Breast epithelium (tissue), 4 donors: Measurements from ENCODE around the gene MESD. TPM values are rescaled to one million over a fixed set of nuclear protein-coding genes. Genes with fewer than 3 reads are reported as not detected.

ENCODE experiments used
- DNase-seq, 2 donors: peaks; one replicate each; pipeline ENCODE4 v3.0.0-alpha.2; 2019; ENCODE audit warnings: low spot score in 2 of 2
- H3K27ac ChIP-seq, 2 donors: fragments of 200-600 bp; sonication (generic) in 1 of 2; one replicate each; pipeline ENCODE4 v1.5.1; 2016 to 2019; ENCODE audit warnings: mild to moderate bottlenecking in 1 of 2
- H3K27me3 ChIP-seq, 2 donors: fragments of 200-600 bp; sonication (generic) in 1 of 2; one replicate each; pipeline versions ENCODE4 v1.5.1 to v1.6.0; 2017 to 2019; ENCODE audit warnings: control low read depth in 1 of 2, mild to moderate bottlenecking in 1 of 2
- H3K36me3 ChIP-seq: fragments of 200-600 bp; one replicate; pipeline ENCODE4 v1.5.1; 2019
- H3K4me1 ChIP-seq, 2 donors: fragments of 200-600 bp; sonication (generic); one replicate each; pipeline ENCODE4 v1.5.1; 2016 to 2019; ENCODE audit warnings: control low read depth in 1 of 2
- H3K4me3 ChIP-seq, 3 donors: fragments of 200-600 bp; sonication (generic); 1 replicate in 2 of 3; 2 replicates in 1 of 3; pipeline ENCODE4 v1.5.1; 2016 to 2019; ENCODE audit warnings: mild to moderate bottlenecking in 3 of 3, moderate library complexity in 2 of 3
- H3K9me3 ChIP-seq, 2 donors: fragments of 200-600 bp; sonication (generic) in 1 of 2; one replicate each; pipeline ENCODE4 v1.5.1; 2016 to 2019; ENCODE audit warnings: control low read depth in 1 of 2
- POLR2A ChIP-seq: fragments of 450-650 bp; IDR thresholded peaks from one replicate; pipeline ENCODE4 v1.6.1; 2016; ENCODE audit warnings: antibody characterized with exemption, mild to moderate bottlenecking, moderate library complexity
- POLR2AphosphoS5 ChIP-seq, 3 donors: sonication (generic); formaldehyde crosslinking; IDR thresholded peaks; one replicate each; pipeline ENCODE4 v1.6.1; 2017; ENCODE audit warnings: antibody characterized with exemption in 3 of 3
- intact Hi-C: fragments of 100-400 bp; cut with DNase I; formaldehyde crosslinking; loops from one replicate; pipeline ENCODE4 v1.15.1; 2023; ENCODE audit warnings: low total_unique reads
- total RNA-seq, 3 donors: library from RNA; depleted of rRNA; stranded (reverse); fragments of >200 nt; gene quantifications; one replicate each; pipeline ENCODE4 v1.1.0, GENCODE V29; 2016
- TF ChIP-seq, protein P1 (sequence below), 3 donors: fragments of 450-650 bp; IDR thresholded peaks; one replicate each; pipeline ENCODE4 v1.5.1; 2016 to 2017; ENCODE audit warnings: antibody characterized with exemption in 3 of 3, mild to moderate bottlenecking in 3 of 3, moderate library complexity in 3 of 3

Gene MESD
- total RNA-seq, 3 donors from 2014 or later: 17.1 to 32.9 (median 27.2) TPM

DNA sequence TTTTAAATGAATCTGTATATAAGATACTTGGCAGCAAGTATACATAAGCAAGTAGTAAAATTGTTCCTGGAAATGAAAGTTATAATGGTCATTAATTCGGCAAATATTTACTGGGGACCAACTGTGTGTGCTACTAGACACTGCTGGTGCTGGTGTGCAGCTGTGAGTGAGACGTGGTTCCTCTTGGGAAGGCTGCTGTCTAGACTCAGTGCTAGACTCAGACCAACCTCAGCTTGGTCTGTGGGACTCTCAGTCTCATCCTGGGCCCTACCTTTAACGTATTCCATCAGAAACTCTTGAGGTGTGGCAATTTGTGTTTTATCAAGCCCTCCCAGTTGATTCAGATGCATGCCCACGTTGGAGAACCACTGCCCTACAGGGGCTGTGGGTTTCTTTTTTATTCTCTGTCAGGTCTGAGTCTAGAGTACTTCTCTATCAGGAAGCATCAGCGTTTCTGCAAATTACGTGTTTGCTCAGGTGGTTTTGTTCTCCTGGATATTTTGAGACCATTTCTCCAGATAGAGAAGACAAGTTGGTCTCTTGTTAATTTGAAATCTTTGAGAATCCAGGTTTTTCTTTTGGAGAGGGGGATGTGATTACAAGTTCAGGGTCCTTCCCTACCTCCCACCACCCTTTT, 17.9 kb upstream of the MESD start:
- Histone ChIP-seq H3K36me3 (no peaks in the 10 kb centered on the region), H3K27ac (no peak overlapping the region), H3K4me1 (no peaks in the 10 kb centered on the region), H3K9me3 (no peaks in the 10 kb centered on the region), H3K27me3 (no peaks in the 10 kb centered on the region), H3K4me3 (no peak overlapping the region)
- TF ChIP-seq POLR2AphosphoS5 (IDR thresholded peaks at IDR 0.05): no peak
- TF ChIP-seq, protein P1, sequence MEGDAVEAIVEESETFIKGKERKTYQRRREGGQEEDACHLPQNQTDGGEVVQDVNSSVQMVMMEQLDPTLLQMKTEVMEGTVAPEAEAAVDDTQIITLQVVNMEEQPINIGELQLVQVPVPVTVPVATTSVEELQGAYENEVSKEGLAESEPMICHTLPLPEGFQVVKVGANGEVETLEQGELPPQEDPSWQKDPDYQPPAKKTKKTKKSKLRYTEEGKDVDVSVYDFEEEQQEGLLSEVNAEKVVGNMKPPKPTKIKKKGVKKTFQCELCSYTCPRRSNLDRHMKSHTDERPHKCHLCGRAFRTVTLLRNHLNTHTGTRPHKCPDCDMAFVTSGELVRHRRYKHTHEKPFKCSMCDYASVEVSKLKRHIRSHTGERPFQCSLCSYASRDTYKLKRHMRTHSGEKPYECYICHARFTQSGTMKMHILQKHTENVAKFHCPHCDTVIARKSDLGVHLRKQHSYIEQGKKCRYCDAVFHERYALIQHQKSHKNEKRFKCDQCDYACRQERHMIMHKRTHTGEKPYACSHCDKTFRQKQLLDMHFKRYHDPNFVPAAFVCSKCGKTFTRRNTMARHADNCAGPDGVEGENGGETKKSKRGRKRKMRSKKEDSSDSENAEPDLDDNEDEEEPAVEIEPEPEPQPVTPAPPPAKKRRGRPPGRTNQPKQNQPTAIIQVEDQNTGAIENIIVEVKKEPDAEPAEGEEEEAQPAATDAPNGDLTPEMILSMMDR (IDR thresholded peaks at IDR 0.05): no peak
- no peak for TF ChIP-seq POLR2A
- DNase-seq: no peak
- intact Hi-C loops: no loop called here

DNA sequence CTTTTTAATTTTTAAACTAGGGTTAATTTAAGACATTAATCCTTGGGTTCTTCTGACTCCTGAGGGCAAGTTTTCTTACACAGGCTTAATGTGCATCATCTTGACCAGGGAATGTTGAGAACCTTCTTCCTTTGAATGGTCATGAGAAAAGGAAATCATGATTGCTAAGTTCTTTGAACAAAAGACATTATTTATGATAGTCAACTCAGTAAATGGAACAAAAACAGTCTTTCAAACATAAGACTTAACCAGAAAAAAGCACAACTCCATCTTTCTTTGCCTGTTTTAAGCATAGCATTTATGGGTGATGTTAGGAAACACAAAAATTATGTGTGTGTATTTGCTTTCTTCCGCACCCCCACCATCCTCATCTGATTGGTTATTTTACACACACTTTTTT, 16.5 kb upstream of the MESD start:
- Histone ChIP-seq H3K4me1 (no peaks in the 10 kb centered on the region), H3K27ac (no peak overlapping the region), H3K9me3 (no peaks in the 10 kb centered on the region), H3K4me3 (no peak overlapping the region), H3K27me3 (no peaks in the 10 kb centered on the region), H3K36me3 (no peaks in the 10 kb centered on the region)
- no peak for TF ChIP-seq POLR2A
- TF ChIP-seq POLR2AphosphoS5 (IDR thresholded peaks at IDR 0.05): no peak
- TF ChIP-seq, protein P1 (IDR thresholded peaks at IDR 0.05): no peak
- intact Hi-C loops: no loop called here
- DNase-seq: no peak

DNA sequence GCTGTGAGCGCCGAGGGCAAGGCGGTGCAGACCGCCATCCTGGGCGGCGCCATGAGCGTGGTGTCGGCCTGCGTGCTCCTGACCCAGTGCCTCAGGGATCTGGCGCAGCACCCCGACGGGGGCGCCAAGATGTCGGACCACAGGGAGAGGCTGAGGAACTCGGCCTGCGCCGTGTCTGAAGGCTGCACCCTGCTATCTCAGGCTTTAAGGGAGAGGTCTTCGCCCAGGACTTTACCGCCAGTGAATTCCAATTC, 13.4 kb upstream of the MESD start:
- DNase-seq: no peak
- Histone ChIP-seq H3K27me3 (no peaks in the 10 kb centered on the region), H3K36me3 (no peaks in the 10 kb centered on the region), H3K4me1 (no peaks in the 10 kb centered on the region), H3K4me3 (peak overlapping the region; percentile 79 to 88 (median 83)), H3K9me3 (no peaks in the 10 kb centered on the region), H3K27ac (no peak overlapping the region)
- intact Hi-C loops: no loop called here
- TF ChIP-seq POLR2AphosphoS5 (IDR thresholded peaks at IDR 0.05) (no peak), POLR2A (no peak)
- TF ChIP-seq, protein P1 (IDR thresholded peaks at IDR 0.05): no peak

DNA sequence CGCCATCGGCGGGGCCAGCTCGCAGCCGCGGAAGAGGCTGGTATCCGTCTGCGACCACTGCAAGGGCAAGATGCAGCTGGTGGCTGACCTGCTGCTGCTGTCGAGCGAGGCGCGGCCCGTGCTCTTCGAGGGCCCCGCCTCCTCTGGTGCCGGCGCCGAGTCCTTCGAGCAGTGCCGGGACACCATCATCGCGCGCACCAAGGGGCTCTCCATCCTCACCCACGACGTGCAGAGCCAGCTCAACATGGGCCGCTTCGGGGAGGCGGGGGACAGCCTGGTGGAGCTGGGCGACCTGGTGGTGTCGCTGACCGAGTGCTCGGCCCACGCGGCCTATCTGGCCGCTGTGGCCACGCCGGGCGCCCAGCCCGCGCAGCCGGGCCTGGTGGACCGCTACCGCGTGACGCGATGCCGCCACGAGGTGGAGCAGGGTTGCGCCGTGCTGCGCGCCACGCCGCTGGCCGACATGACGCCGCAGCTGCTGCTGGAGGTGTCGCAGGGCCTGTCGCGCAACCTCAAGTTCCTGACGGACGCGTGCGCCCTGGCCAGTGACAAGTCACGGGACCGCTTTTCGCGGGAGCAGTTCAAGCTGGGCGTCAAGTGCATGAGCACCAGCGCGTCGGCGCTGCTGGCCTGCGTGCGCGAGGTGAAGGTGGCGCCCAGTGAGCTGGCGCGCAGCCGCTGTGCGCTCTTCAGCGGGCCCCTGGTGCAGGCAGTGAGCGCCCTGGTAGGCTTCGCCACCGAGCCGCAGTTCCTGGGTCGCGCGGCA, 12.9 kb upstream of the MESD start:
- H3K36me3 ChIP-seq: no peaks in the 10 kb centered on the region

DNA sequence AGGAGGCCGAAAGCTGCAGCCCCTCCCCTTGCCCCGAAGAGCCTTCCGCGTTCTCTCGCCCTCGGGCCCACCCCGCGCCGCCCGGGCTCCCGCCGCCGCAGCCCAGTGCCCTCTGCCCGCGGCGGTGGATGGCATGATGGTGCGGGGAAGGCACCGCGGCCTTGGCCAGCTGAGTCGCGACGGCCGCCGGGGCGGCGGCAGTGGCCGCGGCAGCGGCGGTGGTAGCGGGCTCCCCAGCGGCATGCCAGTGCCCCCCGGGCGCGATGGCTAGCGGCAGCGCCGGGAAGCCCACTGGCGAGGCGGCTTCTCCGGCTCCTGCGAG, 12.4 kb upstream of the MESD start:
- H3K27ac ChIP-seq: peak overlapping the region; percentile 91 to 98
- H3K4me3 ChIP-seq: peak overlapping the region; percentile 79 to 88 (median 83)
- no peaks in the 10 kb centered on the region for H3K36me3 ChIP-seq
- TF ChIP-seq, protein P1 (IDR thresholded peaks at IDR 0.05): no peak
- TF ChIP-seq POLR2AphosphoS5 (IDR thresholded peaks at IDR 0.05): no peak
- TF ChIP-seq POLR2A: no peak
- no peaks in the 10 kb centered on the region for H3K9me3 ChIP-seq
- H3K27me3 ChIP-seq: no peaks in the 10 kb centered on the region
- intact Hi-C loops: no loop called here
- no peak for DNase-seq
- no peaks in the 10 kb centered on the region for H3K4me1 ChIP-seq

More for the DNA sequence above, 12.9 kb upstream of the MESD start:
- no peaks in the 10 kb centered on the region for H3K9me3 ChIP-seq
- H3K4me1 ChIP-seq: no peaks in the 10 kb centered on the region
- peak overlapping the region; percentile 91 to 98 for H3K27ac ChIP-seq
- no peak for DNase-seq
- TF ChIP-seq, protein P1 (IDR thresholded peaks at IDR 0.05): no peak
- TF ChIP-seq POLR2AphosphoS5 (IDR thresholded peaks at IDR 0.05) (peak in 1 of 3 donors; percentile 42), POLR2A (no peak)
- peak overlapping the region; percentile 79 to 88 (median 83) for H3K4me3 ChIP-seq
- intact Hi-C loops: no loop called here
- no peaks in the 10 kb centered on the region for H3K27me3 ChIP-seq
